Activated naive CD4-positive, alpha-beta T cell treated with anti-CD3 and anti-CD28 coated beads for 36 hours (primary cell): Measurements from ENCODE around the gene PTPN23. TPM values are rescaled to one million over a fixed set of nuclear protein-coding genes. Genes with fewer than 3 reads are reported as not detected.

Experiments used
- CTCF ChIA-PET: fragments of 350-600 bp; sonication (Branson Sonifier 250); formaldehyde crosslinking; loops from one replicate; lab custom pipeline; 2021; ENCODE audit warnings: antibody characterized with exemption; lab: Charles Lee
- DNase-seq: peaks from one replicate; pipeline ENCODE4 v3.0.0-alpha.2; 2020
- H3K27ac Mint-ChIP-seq: one replicate; pipeline ENCODE4 v1.8.0; 2021; ENCODE audit warnings: mild to moderate bottlenecking, mixed read lengths
- H3K27me3 Mint-ChIP-seq: one replicate; pipeline ENCODE4 v1.8.0; 2021; ENCODE audit warnings: low read depth, mixed read lengths
- H3K36me3 Mint-ChIP-seq: one replicate; pipeline ENCODE4 v1.8.0; 2021; ENCODE audit warnings: low read depth, mixed read lengths
- H3K4me1 Mint-ChIP-seq: one replicate; pipeline ENCODE4 v1.8.0; 2021; ENCODE audit warnings: low read depth, mixed read lengths
- H3K4me3 Mint-ChIP-seq: one replicate; pipeline ENCODE4 v1.8.0; 2021; ENCODE audit warnings: mild to moderate bottlenecking, moderate library complexity, mixed read lengths
- H3K9me3 Mint-ChIP-seq: one replicate; pipeline ENCODE4 v1.8.0; 2021; ENCODE audit warnings: mixed read lengths
- intact Hi-C: fragments of 100-400 bp; cut with micrococcal nuclease; formaldehyde crosslinking; loops from one replicate; pipeline ENCODE4 v1.15.1; 2023
- total RNA-seq, 2 experiments: library from RNA; stranded (reverse); gene quantifications; one replicate each; pipeline ENCODE4 v1.2.3, GENCODE V29; 2021

Gene PTPN23
- total RNA-seq, 2 experiments from 2014 or later: 18.7 to 21.6 TPM

DNA sequence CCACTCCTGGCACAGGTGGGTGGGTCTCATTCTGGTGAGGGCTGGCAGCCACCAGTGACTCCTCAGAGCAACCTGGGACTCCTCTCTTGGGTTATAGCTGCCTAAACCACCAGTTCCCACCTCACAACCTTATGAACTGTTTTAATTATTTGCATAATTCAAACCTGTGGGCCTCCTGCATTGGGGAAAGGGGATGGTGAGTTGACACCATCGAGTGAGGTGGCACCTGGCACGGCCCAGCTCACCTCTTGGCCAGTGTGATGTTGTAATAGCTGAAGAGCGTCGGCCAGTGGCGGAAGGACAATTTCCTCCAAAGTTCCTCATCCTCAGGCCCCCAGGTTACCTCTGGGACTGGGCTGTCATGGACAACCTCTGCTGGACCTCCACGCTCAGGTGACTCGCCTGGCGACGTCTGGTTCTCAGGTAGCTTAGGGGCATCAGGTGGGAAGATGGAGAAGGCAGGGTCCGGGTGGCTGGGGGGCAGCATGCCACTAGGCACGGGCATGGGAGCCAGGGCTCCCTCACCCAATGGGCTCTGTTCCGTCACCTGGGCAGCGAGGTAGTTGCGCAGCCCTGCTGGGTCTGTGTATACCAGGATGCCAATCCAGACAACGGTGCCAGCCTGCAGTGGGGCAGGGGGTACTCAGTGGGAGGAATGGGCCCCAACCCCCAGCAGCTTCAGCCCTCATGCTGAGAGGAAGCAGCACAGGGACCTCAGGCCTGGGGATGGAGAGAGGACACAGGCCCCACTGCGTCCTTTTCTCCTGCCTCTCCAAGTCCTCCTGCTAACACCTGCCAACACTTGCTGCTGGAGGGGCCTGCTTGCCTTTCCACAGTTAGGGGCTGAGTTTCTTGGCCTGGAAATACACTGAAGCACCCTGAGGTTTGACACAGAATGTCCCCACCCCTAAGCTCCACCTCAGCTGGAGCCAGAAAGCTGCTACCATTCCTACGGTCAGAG is 38.5 kb downstream of the PTPN23 start:
- no peaks in the 10 kb centered on the region for H3K9me3 Mint-ChIP-seq
- CTCF ChIA-PET: interaction anchor here (0.6 to 4.7 kb wide), 2 partner anchors 40 to 56 kb away, joined by 3 to 75 read pairs; partner anchors contain the start of gene SCAP
- no peak overlapping the region for H3K4me3 Mint-ChIP-seq
- H3K4me1 Mint-ChIP-seq: peaks cover 12% of the 10 kb centered on the region
- H3K36me3 Mint-ChIP-seq: peaks cover 7% of the 10 kb centered on the region
- no peaks in the 10 kb centered on the region for H3K27me3 Mint-ChIP-seq
- no peak overlapping the region for H3K27ac Mint-ChIP-seq
- no peak for DNase-seq
- intact Hi-C loops: loop anchor here (2.0 to 10.0 kb wide), 2 partner anchors 47 to 575 kb away; no protein-coding TSS in a partner anchor

GRCh38 chr3:47420044-47420430 is 39.2 kb downstream of the PTPN23 start:
- no peaks in the 10 kb centered on the region for H3K9me3 Mint-ChIP-seq
- no peak overlapping the region for H3K27ac Mint-ChIP-seq
- DNase-seq: no peak
- H3K36me3 Mint-ChIP-seq: peaks cover 9% of the 10 kb centered on the region
- H3K4me3 Mint-ChIP-seq: no peak overlapping the region
- CTCF ChIA-PET: interaction anchor here (0.6 to 4.7 kb wide), 6 partner anchors 11 to 360 kb away, joined by 3 to 75 read pairs (median 3); partner anchors contain the start of gene SCAP
- no peaks in the 10 kb centered on the region for H3K27me3 Mint-ChIP-seq
- peaks cover 12% of the 10 kb centered on the region for H3K4me1 Mint-ChIP-seq
- intact Hi-C loops: loop anchor here (2.0 to 10.0 kb wide), 2 partner anchors 47 to 575 kb away; no protein-coding TSS in a partner anchor

DNA sequence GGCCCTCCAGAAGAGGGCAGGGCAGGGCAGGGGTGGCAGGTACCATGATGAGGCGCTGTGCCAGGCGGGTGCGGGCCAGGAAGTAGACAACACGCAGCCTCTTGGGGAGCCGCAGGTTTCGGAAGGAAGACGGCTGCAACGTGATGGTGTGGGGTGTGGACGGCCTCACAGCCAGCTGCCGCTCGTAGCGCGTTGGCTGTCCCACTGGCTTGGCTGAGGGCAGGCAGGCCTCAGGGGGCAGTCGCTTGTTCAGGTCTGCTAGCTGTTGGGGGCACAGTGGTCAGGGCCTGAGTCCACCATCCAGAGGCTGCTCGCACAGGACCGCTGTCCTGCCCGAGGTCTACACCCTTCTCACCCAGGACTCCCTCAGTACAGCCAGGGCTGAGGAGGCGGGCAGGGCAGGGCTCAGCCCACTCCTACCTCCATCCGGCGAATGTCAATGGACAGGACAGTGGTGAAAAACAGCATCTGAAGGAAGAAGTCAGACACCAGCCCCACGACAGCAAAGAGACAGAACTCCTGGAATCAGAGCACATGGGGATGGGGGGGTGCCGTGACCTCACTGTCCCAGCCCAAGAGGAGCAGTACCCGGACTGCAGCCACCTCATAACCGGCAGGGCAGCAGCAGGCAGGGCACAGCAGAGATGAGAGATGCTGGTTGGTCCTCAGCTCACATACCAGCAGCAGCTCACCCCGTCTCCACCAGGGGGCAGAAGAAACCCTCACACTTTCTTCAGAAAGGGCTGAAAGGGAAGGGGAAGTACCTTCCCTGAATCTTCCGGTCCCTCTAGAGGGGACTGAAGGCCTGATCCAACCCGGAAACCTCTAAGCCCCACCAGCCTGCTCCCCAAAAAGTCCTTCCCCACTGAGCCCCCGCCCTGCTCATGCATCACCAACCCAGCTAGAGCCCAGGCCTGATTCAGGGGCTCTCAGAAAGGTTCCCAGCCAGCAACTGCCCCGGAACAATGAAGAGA is 40.0 kb downstream of the PTPN23 start:
- no peaks in the 10 kb centered on the region for H3K9me3 Mint-ChIP-seq
- peak overlapping the region; percentile 52 for H3K4me3 Mint-ChIP-seq
- CTCF ChIA-PET: interaction anchor here (0.5 to 4.7 kb wide), 33 partner anchors 9 to 668 kb away, joined by 3 to 75 read pairs (median 4); partner anchors contain the start of genes ELP6 and SCAP
- no peaks in the 10 kb centered on the region for H3K27me3 Mint-ChIP-seq
- intact Hi-C loops: loop anchor here (1.0 to 10.0 kb wide), 6 partner anchors 40 to 574 kb away; partner anchors contain the start of gene ELP6
- peak overlapping the region; percentile 98 for H3K27ac Mint-ChIP-seq
- DNase-seq: peak; percentile 98
- H3K4me1 Mint-ChIP-seq: peaks cover 12% of the 10 kb centered on the region
- peaks cover 9% of the 10 kb centered on the region for H3K36me3 Mint-ChIP-seq

- peaks cover 7% of the 10 kb centered on the region for H3K36me3 Mint-ChIP-seq
- CTCF ChIA-PET: interaction anchor here (0.5 to 4.7 kb wide), 21 partner anchors 12 to 667 kb away, joined by 3 to 75 read pairs (median 4); partner anchors contain the start of genes ELP6 and SCAP
- peaks cover 12% of the 10 kb centered on the region for H3K4me1 Mint-ChIP-seq
- H3K27me3 Mint-ChIP-seq: no peaks in the 10 kb centered on the region
- peak; percentile 37 for DNase-seq
- H3K9me3 Mint-ChIP-seq: no peaks in the 10 kb centered on the region
- H3K4me3 Mint-ChIP-seq: no peak overlapping the region
- H3K27ac Mint-ChIP-seq: peak overlapping the region; percentile 98
- intact Hi-C loops: loop anchor here (1.0 to 10.0 kb wide), 6 partner anchors 42 to 573 kb away; partner anchors contain the start of gene ELP6
Measured at GRCh38 chr3:47421741-47422649, 41.2 kb downstream of the PTPN23 start.

DNA sequence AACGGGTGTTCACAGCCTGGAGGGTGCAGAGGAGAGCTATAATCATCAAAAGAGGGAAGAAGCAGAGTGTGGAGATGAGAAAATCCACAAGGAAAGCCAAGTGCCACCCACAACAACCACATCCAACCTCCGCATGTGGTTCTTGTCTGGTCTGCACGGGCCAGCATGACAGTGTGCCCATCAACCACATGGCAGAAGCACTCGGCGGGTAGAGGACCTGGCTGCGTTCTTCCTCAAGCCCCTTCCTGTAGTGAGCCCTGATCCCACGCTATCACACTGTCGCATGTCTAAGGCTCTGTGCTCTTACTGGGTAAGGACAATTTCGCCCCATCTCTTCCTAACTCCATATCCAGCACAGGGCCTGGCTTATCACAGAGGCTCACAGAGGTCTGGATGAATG is 41.9 kb downstream of the PTPN23 start:
- H3K27me3 Mint-ChIP-seq: no peaks in the 10 kb centered on the region
- no peak overlapping the region for H3K4me3 Mint-ChIP-seq
- H3K4me1 Mint-ChIP-seq: peaks cover 12% of the 10 kb centered on the region
- H3K36me3 Mint-ChIP-seq: peaks cover 6% of the 10 kb centered on the region
- peak overlapping the region; percentile 98 for H3K27ac Mint-ChIP-seq
- CTCF ChIA-PET: interaction anchor here (1.0 to 4.7 kb wide), 2 partner anchors 48 to 53 kb away, joined by 3 to 75 read pairs; partner anchors contain the start of gene SCAP
- DNase-seq: no peak
- H3K9me3 Mint-ChIP-seq: no peaks in the 10 kb centered on the region
- intact Hi-C loops: loop anchor here (10.0 kb wide), 1 partner anchor 572 kb away; no protein-coding TSS in a partner anchor

DNA sequence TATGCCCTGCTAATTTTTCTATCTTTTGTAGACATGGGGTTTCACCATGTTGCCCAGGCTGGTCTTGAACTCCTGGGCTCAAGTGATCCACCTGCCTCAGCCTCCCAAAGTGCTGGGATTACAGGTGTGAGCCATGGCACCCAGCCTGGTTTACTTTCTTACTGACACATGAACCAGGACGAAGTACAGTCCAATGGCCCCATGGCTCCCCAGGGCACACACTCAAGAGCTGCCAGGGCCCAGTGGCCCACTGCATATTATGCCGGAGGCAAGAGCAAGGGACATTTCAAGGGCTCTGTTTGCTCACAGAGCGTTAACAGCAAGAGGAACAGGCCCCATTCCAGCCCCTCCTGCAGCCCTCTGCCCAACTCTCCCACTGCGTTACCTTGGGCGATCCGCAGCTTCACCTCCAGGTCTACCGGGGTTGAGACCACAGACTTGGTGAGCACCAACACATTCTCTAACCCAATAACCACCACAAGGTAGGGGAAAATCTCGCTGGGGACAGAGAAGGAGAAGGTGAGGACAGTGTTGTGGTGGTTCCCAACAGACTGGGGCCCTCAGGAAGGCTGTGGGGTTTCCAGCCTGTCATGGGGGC is 42.8 kb downstream of the PTPN23 start:
- H3K27me3 Mint-ChIP-seq: no peaks in the 10 kb centered on the region
- H3K4me1 Mint-ChIP-seq: peaks cover 12% of the 10 kb centered on the region
- intact Hi-C loops: loop anchor here (10.0 kb wide), 1 partner anchor 571 kb away; no protein-coding TSS in a partner anchor
- no peak overlapping the region for H3K27ac Mint-ChIP-seq
- H3K36me3 Mint-ChIP-seq: peaks cover 6% of the 10 kb centered on the region
- no peaks in the 10 kb centered on the region for H3K9me3 Mint-ChIP-seq
- H3K4me3 Mint-ChIP-seq: no peak overlapping the region
- DNase-seq: no peak
- CTCF ChIA-PET: interaction anchor here (0.6 to 1.0 kb wide), 2 partner anchors 25 to 47 kb away, joined by 3 read pairs; no protein-coding TSS in a partner anchor

GRCh38 chr3:47424434-47425382 is 43.9 kb downstream of the PTPN23 start:
- intact Hi-C loops: loop anchor here (10.0 kb wide), 1 partner anchor 570 kb away; no protein-coding TSS in a partner anchor
- Mint-ChIP-seq H3K36me3 (peaks cover 6% of the 10 kb centered on the region), H3K4me3 (no peak overlapping the region), H3K27me3 (no peaks in the 10 kb centered on the region), H3K9me3 (no peaks in the 10 kb centered on the region), H3K27ac (no peak overlapping the region), H3K4me1 (peaks cover 12% of the 10 kb centered on the region)
- DNase-seq: no peak
- CTCF ChIA-PET: no interaction called here

DNA sequence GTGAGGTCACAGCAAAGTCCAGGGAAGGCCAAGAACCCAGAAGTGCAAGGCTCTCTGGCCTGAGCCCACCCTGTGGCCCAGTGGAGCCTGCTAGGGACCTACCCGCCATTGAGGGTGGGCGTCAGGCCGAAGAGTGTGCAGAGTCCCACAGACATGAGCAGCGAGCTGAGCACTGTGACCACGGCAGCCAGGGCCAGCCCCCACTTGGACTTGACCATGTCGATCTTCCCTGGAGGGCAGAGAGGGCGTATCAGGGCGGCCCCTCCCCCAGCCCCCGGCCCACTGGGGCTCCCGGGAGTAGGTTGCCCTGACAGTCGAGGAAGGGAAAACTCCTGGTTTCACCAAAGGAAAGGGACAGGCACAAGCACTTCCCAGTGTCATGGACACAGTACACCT is 44.6 kb downstream of the PTPN23 start:
- peaks cover 6% of the 10 kb centered on the region for H3K36me3 Mint-ChIP-seq
- intact Hi-C loops: loop anchor here (10.0 kb wide), 1 partner anchor 569 kb away; no protein-coding TSS in a partner anchor
- CTCF ChIA-PET: no interaction called here

DNA sequence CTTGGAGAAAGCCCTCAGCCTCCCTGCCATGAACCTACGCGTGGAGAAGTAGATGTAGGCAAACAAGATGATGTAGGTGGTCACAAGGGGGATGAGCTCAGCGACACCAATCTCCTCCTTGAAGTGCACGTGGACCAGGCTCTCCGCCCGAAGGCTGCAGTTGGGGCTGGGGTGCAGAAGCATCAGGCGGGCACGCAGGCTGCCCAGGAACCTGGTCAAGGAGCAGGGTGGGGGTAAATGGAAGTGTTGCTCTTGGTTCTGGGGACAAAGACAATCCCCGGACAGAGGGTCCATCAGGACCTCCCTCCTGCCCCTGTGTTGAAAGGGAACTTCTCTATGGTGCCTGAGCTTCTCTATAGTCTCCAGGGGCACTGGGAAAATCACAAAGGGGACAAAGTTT is 45.1 kb downstream of the PTPN23 start:
- peaks cover 4% of the 10 kb centered on the region for H3K36me3 Mint-ChIP-seq
- H3K9me3 Mint-ChIP-seq: no peaks in the 10 kb centered on the region
- CTCF ChIA-PET: interaction anchor here (0.6 to 1.5 kb wide), 2 partner anchors 49 to 399 kb away, joined by 3 to 4 read pairs; no protein-coding TSS in a partner anchor

More for the DNA sequence above, 44.6 kb downstream of the PTPN23 start:
- peaks cover 12% of the 10 kb centered on the region for H3K4me1 Mint-ChIP-seq
- no peak overlapping the region for H3K27ac Mint-ChIP-seq
- no peak for DNase-seq
- H3K4me3 Mint-ChIP-seq: no peak overlapping the region
- no peaks in the 10 kb centered on the region for H3K27me3 Mint-ChIP-seq
- no peaks in the 10 kb centered on the region for H3K9me3 Mint-ChIP-seq

More for the DNA sequence above, 45.1 kb downstream of the PTPN23 start:
- Mint-ChIP-seq H3K4me3 (no peak overlapping the region), H3K27ac (no peak overlapping the region), H3K4me1 (peaks cover 9% of the 10 kb centered on the region), H3K27me3 (no peaks in the 10 kb centered on the region)
- no peak for DNase-seq
- intact Hi-C loops: loop anchor here (10.0 kb wide), 1 partner anchor 569 kb away; no protein-coding TSS in a partner anchor
